Frontal cortex (tissue), 4 donors: ENCODE measurements around the gene LRRC8C. TPM values are rescaled to one million over a fixed set of nuclear protein-coding genes. Genes with fewer than 3 reads are reported as not detected.
A peak's percentile ranks its signal among the peaks of the same experiment; 100 is the strongest.
"Not testable (repeated sequence)": the region's sequence is repeated elsewhere in the genome, so short reads cannot be mapped to it uniquely, and the experiment has no call there.

Experiments
- DNase-seq, 2 donors: peaks; one replicate each; pipeline ENCODE4 v3.0.0; 2012; ENCODE audit warnings: low spot score in 2 of 2
- FAIRE-seq: peaks from 2 replicates; lab custom pipeline; 2012; peaks lifted over from hg19 to GRCh38; lab: Jason Lieb, UNC
- total RNA-seq: library from RNA; depleted of rRNA; stranded (reverse); fragments of >200 nt; gene quantifications from one replicate; pipeline ENCODE4 v1.2.3, GENCODE V29; 2014
- donor health status: control.
- donor health status: control.
- donor health status: control.

The LRRC8C gene
- 6.9 TPM for total RNA-seq

- FAIRE-seq (no peak), DNase-seq (peak; percentile 82 to 87)
These were observed at the start of gene LRRC8C for GRCh38 chr1:89632657-89633247. TSS of gene LRRC8C (plus strand) at chr1:89633120. CDS start at chr1:89686474, 53,354 bp downstream.

GRCh38 chr1:89584211-89584610, 48.7 kb upstream of the LRRC8C start:
- FAIRE-seq = no peak
- DNase-seq = no peak

- DNase-seq = no peak
- no peak for FAIRE-seq
These were observed 48.1 kb upstream of the LRRC8C start for GRCh38 chr1:89584781-89585180.

- no peak for DNase-seq
- FAIRE-seq = no peak
These were observed 45.2 kb upstream of the LRRC8C start for GRCh38 chr1:89587729-89588161.

GRCh38 chr1:89588480-89588879, 44.4 kb upstream of the LRRC8C start:
- FAIRE-seq = no peak
- DNase-seq = no peak

- DNase-seq (no peak), FAIRE-seq (no peak)
These were observed 43.4 kb upstream of the LRRC8C start for GRCh38 chr1:89589515-89589914.

- DNase-seq (no peak), FAIRE-seq (no peak)
These were observed 42.4 kb upstream of the LRRC8C start for GRCh38 chr1:89590341-89591080.

- not testable (repeated sequence) for FAIRE-seq, DNase-seq
These were observed 40.0 kb upstream of the LRRC8C start for GRCh38 chr1:89592861-89593302.

- no peak for FAIRE-seq
- no peak for DNase-seq
These were observed 38.7 kb upstream of the LRRC8C start for GRCh38 chr1:89594096-89594740.

- FAIRE-seq (no peak), DNase-seq (no peak)
These were observed 36.2 kb upstream of the LRRC8C start for GRCh38 chr1:89596698-89597097.

GRCh38 chr1:89598450-89599331, 34.2 kb upstream of the LRRC8C start:
- FAIRE-seq = peak; percentile 50
- no peak for DNase-seq

- DNase-seq (no peak), FAIRE-seq (no peak)
These were observed 33.6 kb upstream of the LRRC8C start for GRCh38 chr1:89599332-89599630.

GRCh38 chr1:89600451-89601224, 32.3 kb upstream of the LRRC8C start:
- FAIRE-seq = no peak
- no peak for DNase-seq

GRCh38 chr1:89602871-89603404, 30.0 kb upstream of the LRRC8C start:
- no peak for DNase-seq
- no peak for FAIRE-seq

- no peak for DNase-seq
- FAIRE-seq = no peak
These were observed 29.1 kb upstream of the LRRC8C start for GRCh38 chr1:89603651-89604413.

- DNase-seq (no peak), FAIRE-seq (no peak)
These were observed 28.5 kb upstream of the LRRC8C start for GRCh38 chr1:89604414-89604735.

GRCh38 chr1:89605692-89606091, 27.2 kb upstream of the LRRC8C start:
- DNase-seq (no peak), FAIRE-seq (no peak)

GRCh38 chr1:89606227-89606980, 26.5 kb upstream of the LRRC8C start:
- DNase-seq (no peak), FAIRE-seq (no peak)
